ENCODE results near the gene PALB2.
A peak's percentile ranks its signal among the peaks of the same experiment; 100 is the strongest.

Gene PALB2

GRCh38 chr16:23557779-23558702, 83.1 kb downstream of the PALB2 start:
- H3K4me3 ChIP-seq (ENCODE audit: low read depth, low read length), result peak overlapping the region; percentile 93
- DNase-seq (ENCODE audit: low read depth), result no peak

- DNase-seq (ENCODE audit: low read depth), result peak; percentile 94
- peak within 1 kb of the TSS; percentile 93 for H3K4me3 ChIP-seq (ENCODE audit: low read depth, low read length)
Observed at GRCh38 chr16:23556881-23557778, 84.0 kb downstream of the PALB2 start, which contains the start of the genes EARS2 and UBFD1. TSS of gene EARS2 (minus strand) at chr16:23557350. CDS start at chr16:23557343, 7 bp downstream. TSS of gene UBFD1 (plus strand) at chr16:23557727. CDS start at chr16:23557743, 16 bp downstream.

GRCh38 chr16:23554536-23554935, 86.6 kb downstream of the PALB2 start:
- H3K4me3 ChIP-seq (ENCODE audit: low read depth, low read length), result no peak overlapping the region
- no peak for DNase-seq (ENCODE audit: low read depth)

Measured in skeletal muscle cell (primary cell).